ENCODE results near the gene PGAP6.

Gene PGAP6

GRCh38 chr16:411576-412265, 29.9 kb upstream of the PGAP6 start:
- TF ChIP-seq MAX (IDR thresholded peaks at IDR 0.05; ENCODE audit: low read depth, low read length): no peak
- TF ChIP-seq, protein P1, sequence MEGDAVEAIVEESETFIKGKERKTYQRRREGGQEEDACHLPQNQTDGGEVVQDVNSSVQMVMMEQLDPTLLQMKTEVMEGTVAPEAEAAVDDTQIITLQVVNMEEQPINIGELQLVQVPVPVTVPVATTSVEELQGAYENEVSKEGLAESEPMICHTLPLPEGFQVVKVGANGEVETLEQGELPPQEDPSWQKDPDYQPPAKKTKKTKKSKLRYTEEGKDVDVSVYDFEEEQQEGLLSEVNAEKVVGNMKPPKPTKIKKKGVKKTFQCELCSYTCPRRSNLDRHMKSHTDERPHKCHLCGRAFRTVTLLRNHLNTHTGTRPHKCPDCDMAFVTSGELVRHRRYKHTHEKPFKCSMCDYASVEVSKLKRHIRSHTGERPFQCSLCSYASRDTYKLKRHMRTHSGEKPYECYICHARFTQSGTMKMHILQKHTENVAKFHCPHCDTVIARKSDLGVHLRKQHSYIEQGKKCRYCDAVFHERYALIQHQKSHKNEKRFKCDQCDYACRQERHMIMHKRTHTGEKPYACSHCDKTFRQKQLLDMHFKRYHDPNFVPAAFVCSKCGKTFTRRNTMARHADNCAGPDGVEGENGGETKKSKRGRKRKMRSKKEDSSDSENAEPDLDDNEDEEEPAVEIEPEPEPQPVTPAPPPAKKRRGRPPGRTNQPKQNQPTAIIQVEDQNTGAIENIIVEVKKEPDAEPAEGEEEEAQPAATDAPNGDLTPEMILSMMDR (IDR thresholded peaks at IDR 0.05; ENCODE audit: low read depth, low read length): no peak
- TF ChIP-seq MYC (IDR thresholded peaks at IDR 0.05; ENCODE audit: low read depth, low read length): no peak
- no peak for TF ChIP-seq POLR2A (IDR thresholded peaks at IDR 0.05; ENCODE audit: extremely low read depth, insufficient read length)
- H3K4me3 ChIP-seq (ENCODE audit: low read depth, low read length): no peak overlapping the region
- DNase-seq (ENCODE audit: low read depth): no peak

DNA sequence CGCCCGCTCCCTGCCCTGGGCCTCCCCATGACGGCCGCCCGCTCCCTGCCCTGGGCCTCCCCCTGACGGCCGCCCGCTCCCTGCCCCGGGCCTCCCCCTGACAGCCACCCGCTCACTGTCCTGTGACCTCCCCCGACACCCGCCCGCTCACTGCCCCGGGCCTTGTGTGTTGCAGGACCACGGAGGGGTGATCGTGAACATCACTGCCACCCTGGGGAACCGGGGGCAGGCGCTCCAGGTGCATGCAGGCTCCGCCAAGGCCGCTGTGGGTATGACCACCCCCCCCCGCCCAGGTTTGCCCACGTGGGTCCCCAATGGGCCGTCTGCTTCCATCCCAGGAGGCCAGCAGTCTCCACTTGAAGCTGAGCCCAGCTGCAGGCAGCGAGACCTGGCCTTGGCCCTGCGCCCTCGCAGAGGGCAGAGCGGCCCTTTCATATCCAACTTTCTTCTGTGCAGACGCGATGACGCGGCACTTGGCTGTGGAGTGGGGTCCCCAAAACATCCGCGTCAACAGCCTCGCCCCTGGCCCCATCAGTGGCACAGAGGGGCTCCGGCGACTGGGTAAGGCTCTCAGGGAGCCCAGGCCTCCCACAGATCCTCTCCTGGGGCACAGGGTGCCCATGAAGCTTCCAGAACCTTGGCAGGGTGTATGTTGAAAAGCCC, 28.9 kb upstream of the PGAP6 start:
- TF ChIP-seq MAX (IDR thresholded peaks at IDR 0.05; ENCODE audit: low read depth, low read length) (no peak), MYC (IDR thresholded peaks at IDR 0.05; ENCODE audit: low read depth, low read length) (no peak), POLR2A (IDR thresholded peaks at IDR 0.05; ENCODE audit: extremely low read depth, insufficient read length) (no peak)
- TF ChIP-seq, protein P1 (IDR thresholded peaks at IDR 0.05; ENCODE audit: low read depth, low read length): no peak
- H3K4me3 ChIP-seq (ENCODE audit: low read depth, low read length): no peak overlapping the region
- DNase-seq (ENCODE audit: low read depth): no peak

DNA sequence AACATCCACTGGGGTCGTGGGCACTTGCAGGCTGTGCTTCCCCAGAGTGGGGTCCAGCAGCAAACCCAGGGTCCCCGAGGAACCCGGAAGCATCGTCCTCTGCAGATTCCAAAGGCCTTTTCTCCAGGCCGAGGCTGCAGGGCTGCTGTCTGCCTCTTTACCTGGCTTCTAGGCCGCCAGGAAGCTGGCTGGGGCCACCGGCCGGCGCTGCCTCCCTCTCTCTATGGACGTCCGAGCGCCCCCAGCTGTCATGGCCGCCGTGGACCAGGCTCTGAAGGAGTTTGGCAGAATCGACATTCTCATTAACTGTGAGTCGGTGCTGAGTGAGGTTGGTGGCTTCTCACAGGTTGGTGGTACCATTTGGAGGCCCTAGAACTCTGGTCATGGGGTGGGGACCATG, 25.5 kb upstream of the PGAP6 start:
- no peak for DNase-seq (ENCODE audit: low read depth)
- H3K4me3 ChIP-seq (ENCODE audit: low read depth, low read length): no peak overlapping the region
- no peak for TF ChIP-seq MYC (IDR thresholded peaks at IDR 0.05; ENCODE audit: low read depth, low read length)
- TF ChIP-seq MAX (IDR thresholded peaks at IDR 0.05; ENCODE audit: low read depth, low read length): no peak
- TF ChIP-seq, protein P1 (IDR thresholded peaks at IDR 0.05; ENCODE audit: low read depth, low read length): no peak
- no peak for TF ChIP-seq POLR2A (IDR thresholded peaks at IDR 0.05; ENCODE audit: extremely low read depth, insufficient read length)

DNA sequence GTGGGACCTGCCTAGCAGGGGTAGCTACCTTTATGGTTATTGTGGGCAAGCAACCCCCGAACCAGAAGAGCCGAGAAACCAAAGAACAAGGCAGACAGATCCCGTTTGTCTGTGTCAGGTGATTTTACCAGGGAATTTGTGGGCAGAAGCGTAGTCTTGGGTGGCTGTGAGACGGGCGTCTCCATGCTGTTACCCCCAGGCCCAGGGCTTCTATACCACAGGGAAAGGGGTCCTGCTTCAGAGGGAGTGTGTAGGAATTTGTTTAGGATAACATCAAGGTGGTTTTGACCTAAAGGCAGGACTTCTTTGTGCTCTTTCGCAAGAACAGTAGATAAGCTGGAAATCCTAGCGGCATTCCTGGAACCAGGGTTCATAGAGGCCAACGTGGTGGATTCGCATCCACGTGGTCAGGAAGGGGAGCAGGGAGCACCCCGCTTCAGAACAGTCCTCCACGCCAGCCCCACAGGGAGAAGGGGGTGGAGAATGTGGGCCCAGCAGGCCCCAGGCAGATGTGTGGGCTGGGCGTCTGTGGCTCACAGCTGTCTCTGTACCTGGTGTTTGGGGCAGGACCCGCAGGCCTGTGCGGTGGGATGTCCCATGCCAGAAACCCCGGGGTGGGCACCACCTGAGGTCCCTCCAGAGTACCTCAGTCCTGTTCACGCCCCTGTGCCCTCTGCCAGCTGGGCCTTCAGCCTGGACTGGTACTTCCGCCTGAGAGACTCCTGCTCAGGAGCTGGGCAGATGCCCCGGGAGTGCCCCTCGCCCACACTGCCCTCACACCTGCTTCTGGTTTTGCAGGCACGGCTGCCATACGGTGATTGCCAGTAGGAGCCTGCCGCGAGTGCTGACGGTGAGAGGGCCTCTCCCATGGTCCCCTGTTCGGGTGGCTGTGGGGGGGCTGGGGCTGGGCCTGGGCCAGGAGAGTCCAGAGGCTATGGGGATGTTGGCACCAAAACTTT, 24.0 kb upstream of the PGAP6 start:
- no peak for DNase-seq (ENCODE audit: low read depth)
- H3K4me3 ChIP-seq (ENCODE audit: low read depth, low read length): no peak overlapping the region
- TF ChIP-seq POLR2A (IDR thresholded peaks at IDR 0.05; ENCODE audit: extremely low read depth, insufficient read length): no peak
- no peak for TF ChIP-seq MYC (IDR thresholded peaks at IDR 0.05; ENCODE audit: low read depth, low read length)
- TF ChIP-seq, protein P1 (IDR thresholded peaks at IDR 0.05; ENCODE audit: low read depth, low read length): no peak
- no peak for TF ChIP-seq MAX (IDR thresholded peaks at IDR 0.05; ENCODE audit: low read depth, low read length)

DNA sequence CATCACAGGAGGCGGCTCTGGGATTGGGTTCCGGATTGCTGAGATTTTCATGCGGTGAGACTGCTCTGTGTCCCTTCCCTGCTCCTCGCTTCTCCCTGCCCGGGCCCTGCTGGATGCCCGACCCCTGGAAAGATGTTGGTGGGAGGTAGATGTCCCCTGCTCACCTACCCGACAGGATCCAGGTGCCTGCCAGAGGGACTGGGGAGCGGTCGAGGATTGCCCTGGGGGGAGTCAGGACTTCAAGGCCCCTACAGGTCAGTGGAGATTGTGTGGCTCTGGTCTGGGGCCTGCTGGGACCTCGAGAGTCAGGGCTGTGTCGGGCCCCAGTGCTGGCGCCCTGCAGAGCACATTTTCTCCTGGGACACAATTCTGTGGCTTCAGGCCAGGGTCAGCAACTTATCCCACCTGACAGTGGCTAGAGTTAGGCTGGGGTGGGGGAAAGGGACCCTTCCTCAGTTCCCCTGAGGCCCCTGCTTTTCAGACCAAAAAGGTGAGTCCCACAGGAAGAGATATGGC, 23.3 kb upstream of the PGAP6 start:
- H3K4me3 ChIP-seq (ENCODE audit: low read depth, low read length): no peak overlapping the region
- no peak for DNase-seq (ENCODE audit: low read depth)
- TF ChIP-seq, protein P1 (IDR thresholded peaks at IDR 0.05; ENCODE audit: low read depth, low read length): no peak
- TF ChIP-seq POLR2A (IDR thresholded peaks at IDR 0.05; ENCODE audit: extremely low read depth, insufficient read length) (no peak), MYC (IDR thresholded peaks at IDR 0.05; ENCODE audit: low read depth, low read length) (no peak), MAX (IDR thresholded peaks at IDR 0.05; ENCODE audit: low read depth, low read length) (no peak)

Data from NB4 (cell line).